GDM1 (cell line): ENCODE data around the gene MAPK4.

ENCODE experiments used
- DNase-seq: peaks from one replicate; lab custom pipeline; 2025; lab: John Stamatoyannopoulos, UW

Gene MAPK4

GRCh38 chr18:50720325-50720674 is 160.4 kb downstream of the MAPK4 start:
- DNase-seq: no peak

DNA sequence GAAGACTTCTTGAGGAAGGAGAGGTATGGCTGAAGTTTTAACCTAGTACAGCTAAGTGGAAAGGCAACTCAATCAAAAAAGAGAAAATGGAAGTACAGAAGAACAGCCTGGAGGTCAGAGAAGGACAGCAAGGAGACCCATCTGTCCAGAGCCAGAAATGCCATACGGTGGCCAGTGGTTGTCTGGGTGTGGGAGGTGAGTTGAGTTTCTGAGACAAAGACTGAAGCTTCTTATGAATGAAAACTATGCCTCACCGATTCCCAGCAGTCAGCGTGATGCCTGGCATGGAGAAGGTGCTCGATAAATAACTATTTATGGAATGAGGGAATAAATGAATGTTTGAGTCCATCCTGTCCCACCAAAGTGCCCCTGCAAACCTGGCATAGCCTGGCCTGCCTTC is 161.1 kb downstream of the MAPK4 start:
- DNase-seq: no peak

GRCh38 chr18:50721451-50722120 is 161.7 kb downstream of the MAPK4 start:
- no peak for DNase-seq

- no peak for DNase-seq
Observed at GRCh38 chr18:50722311-50722710, 162.4 kb downstream of the MAPK4 start.

GRCh38 chr18:50724751-50725151 is 164.9 kb downstream of the MAPK4 start:
- DNase-seq: no peak

GRCh38 chr18:50726960-50727589 is 167.2 kb downstream of the MAPK4 start:
- no peak for DNase-seq

DNA sequence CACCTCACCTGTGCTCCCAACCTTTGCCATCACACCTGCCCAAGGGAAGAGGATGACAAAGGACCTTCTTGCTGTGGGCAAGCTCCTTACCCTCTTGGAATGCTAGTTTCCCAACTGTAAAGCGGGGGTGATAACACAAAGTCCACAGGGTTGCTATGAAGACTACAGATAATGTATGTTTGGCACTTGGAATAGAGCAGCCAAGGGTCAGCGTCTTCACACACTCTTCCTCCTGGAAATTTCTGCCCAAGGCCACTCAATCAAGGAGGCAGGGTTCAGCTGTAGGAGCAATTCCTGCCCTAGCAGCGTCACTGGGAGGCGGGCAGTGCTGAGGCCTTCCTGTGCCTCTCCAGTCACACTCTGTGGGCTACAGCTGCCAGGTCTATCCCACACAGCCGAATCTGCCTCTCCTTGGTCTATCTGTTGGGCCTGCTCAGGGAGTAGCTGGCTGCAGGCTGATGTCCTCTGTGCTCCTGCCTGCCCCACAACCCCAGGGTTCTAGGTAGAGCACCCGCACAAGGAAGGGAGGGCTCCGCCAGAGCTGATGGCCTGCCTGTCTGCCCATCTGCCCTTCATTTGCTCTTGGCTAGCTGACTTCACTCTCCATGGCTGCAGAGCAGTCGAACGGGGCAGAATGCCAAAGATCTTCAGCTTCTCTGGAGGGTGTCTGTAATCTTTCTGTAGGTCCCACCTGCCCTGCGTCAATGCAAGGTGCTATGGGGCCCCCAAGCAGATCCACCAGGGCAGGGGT is 168.0 kb downstream of the MAPK4 start:
- no peak for DNase-seq

GRCh38 chr18:50729376-50729775 is 169.5 kb downstream of the MAPK4 start:
- DNase-seq: no peak

DNA sequence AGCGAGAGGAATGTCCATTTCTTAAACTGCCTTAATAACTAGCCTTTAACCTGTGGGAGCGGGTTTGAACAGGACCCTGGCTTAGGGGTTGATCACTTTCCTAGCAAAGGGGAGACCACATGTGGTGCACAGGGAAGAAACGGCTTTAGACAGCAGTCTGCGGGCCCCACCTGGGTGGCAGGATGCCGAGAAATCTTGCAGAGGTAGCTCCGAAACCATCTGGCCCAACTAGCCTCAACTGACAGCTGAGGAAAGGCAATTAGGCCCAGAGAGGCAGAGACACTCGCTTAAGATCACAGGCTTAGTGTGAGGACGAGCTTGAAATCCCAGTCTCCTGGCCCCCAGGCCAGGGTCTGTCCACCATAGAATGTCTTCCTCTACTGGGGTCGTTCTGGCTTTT is 170.1 kb downstream of the MAPK4 start:
- DNase-seq: no peak

- DNase-seq: no peak
Observed at GRCh38 chr18:50734342-50734741, 174.5 kb downstream of the MAPK4 start.

DNA sequence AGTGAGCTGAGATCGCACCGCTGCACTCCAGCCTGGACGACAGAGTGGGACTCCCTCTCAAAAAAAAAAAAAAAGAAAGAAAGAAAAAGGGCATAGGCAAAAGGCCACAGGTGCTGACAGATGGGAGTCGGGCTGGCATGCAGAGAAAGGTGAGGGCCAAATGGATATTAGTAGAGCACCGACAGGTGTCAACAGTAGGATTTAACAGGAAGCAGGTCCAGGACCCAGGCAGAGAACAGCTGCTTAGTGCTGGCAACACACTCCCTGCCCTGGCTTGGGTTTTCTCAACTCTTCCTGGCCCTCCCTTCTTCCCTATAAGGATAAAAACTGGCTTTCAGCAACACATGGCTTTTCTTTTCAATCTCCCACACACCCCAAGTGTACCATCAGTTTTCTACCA is 175.0 kb downstream of the MAPK4 start:
- no peak for DNase-seq

- DNase-seq: no peak
Observed at GRCh38 chr18:50737127-50737526, 177.2 kb downstream of the MAPK4 start.

DNA sequence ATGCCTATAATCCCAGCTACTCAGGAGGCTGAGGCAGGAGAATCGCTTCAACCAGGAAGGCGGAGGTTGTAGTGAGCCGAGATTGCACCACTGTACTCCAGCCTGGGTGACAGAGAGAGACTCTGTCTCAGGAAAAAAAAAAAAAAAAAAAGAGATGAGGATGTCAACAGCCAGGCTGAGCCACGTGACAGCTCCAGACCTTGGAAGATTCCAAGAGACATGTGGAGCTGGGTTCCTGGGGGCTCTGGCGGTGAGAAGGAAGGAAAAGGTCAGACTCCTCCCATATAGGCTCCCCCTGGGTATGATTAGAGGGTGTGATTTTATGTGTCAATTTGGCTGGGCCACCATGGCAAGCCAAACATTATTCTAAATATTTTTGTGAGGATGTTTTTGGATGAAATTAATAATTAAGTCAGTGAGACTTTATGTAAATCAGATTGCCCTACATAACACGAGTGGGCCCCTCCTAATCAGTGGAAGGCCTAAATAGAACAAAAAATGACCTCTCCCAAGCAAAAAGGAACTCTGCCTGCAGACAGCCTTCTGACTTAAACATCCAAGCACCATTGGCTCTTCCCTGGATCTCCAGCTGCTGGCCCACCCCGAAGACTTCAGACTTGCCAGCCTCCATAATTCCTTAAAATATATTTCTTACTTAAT is 178.3 kb downstream of the MAPK4 start:
- no peak for DNase-seq

GRCh38 chr18:50742952-50743351 is 183.1 kb downstream of the MAPK4 start:
- no peak for DNase-seq

DNA sequence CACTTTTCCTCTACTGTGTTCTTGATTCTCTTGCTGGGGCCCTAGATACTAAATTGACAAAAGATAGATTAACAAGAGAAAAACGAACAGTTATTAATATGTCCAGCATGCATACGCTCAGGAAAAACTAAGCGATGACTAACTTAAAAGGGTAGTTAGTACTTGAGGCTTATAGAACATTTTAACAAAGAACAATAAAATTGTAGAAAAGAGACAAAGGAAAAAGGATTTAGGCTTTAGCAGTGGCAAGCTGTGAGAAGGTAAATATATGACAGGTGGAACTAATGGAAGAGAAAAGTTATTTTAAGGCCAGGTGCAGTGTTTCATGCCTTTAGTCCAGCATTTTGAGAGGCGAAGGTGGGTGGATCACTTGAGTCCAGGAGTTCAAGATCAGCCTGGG is 184.4 kb downstream of the MAPK4 start:
- no peak for DNase-seq

GRCh38 chr18:50745945-50746344 is 186.1 kb downstream of the MAPK4 start:
- DNase-seq: no peak

DNA sequence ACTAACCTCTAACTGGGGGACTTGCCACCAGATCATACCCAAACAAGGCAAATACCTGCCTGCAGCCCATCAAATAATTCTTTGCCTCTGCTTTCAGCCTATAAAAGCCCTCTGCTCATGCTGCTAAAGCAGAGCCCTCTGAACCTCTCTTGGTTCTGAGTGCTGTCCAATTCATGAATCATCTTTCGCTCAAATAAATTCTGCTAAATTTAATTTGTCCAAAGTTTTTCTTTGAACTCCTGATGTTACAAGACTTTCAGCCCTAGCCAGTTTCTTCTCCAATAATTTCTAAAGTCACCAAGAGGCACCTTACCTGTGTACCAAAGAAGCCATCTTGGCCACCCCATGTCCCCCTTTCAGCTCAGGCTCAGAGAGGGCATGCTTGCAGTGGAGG is 188.0 kb downstream of the MAPK4 start:
- DNase-seq: no peak

- no peak for DNase-seq
Observed at GRCh38 chr18:50748243-50749229, 188.6 kb downstream of the MAPK4 start.

DNA sequence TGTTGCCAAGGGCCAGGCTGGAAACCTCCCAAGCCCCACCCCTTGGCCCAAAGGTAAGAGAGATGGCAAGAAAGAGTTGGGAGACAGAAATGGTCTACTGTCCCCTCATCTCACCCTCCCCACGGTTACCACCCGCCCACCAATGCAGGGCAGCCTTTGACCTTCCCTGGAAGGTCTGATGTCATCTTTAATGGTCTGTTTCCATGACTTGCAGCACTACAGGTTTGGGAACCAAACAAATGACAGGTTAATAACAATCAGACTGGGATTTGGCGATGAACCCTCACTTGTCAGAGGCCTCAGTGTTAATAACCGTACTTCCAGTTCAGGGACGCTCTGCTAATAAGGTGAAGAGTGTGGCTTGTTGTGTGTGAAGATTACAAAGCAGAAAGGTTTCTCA is 189.5 kb downstream of the MAPK4 start:
- DNase-seq: no peak

DNA sequence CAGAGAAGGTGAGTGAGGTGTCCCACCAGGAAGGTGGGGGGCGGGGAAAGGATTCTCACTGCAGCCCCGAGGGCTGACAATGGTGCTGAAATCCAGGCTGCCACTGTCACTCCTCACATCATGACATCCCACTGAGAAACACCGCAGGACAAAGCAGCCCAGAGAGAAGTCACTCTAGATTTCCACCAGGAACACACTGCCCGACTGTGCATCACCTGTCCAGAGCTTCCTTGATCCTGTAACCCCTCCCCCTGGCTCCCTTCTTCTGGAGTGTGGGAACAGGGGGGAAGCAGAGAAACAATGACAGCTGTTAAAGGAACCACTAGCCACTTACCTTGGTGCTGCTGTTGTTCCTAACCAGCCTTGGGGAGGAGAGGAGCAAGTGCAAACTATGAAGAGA is 190.1 kb downstream of the MAPK4 start:
- DNase-seq: no peak

DNA sequence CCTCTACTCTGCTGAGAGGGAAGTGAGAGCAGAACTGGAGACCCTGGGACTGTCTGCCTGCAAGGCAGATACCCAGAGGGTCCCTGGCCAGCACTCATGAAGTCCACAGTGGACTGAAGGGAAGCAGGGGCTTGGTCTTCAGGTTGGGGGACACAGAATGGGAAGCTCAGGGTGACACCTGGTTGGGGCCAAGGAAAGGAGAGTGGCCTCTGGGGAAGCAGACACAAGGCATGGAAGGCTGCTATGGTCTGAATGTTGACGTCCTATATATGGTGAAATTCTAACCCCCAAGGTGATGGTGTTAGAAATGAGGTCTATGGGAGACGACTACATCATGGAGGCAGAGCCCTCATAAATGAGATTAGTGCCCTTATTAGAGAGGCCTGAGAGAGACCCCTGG is 190.7 kb downstream of the MAPK4 start:
- DNase-seq: no peak

DNA sequence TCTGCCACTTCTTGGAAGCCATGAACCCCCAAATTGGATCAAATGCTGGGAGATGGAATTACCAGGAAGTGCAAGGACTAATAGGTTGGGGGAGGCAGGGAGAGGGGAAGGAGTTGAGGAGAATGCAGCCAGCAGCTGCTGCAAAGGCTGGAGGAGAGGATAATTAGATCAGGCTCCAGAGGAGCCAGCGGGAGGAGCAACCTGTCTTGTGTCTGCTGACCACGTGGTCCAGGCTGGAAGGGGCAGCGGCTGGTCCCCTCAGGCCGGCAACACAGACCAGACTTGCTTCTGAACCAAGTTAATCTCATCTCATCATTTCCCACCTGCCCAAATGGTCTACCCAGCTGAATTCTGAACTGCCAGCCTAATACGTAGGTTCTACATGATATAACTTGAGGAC is 191.6 kb downstream of the MAPK4 start:
- no peak for DNase-seq
